Right lobe of liver (tissue), 6 donors: Measurements from ENCODE around the gene RNU5D-1. TPM values are rescaled to one million over a fixed set of nuclear protein-coding genes. Genes with fewer than 3 reads are reported as not detected.

Experiments used
- ATAC-seq, 4 donors: fragments of 200-7000 bp; cut with Tn5 transposase; one replicate each; pipeline ENCODE4 v1.9.1; 2020; ENCODE audit warnings: mild to moderate bottlenecking in 4 of 4, moderate library complexity in 4 of 4
- DNase-seq, 3 donors: peaks; one replicate each; pipeline ENCODE4 v3.0.0-alpha.2; 2020
- H3K27ac ChIP-seq, 3 donors: fragments of 200-600 bp; one replicate each; pipeline ENCODE4 v1.8.0; 2022
- H3K27me3 ChIP-seq, 2 donors: fragments of 200-600 bp; one replicate each; pipeline ENCODE4 v1.8.0; 2022
- H3K36me3 ChIP-seq, 4 donors: fragments of 200-600 bp; sonication (generic) in 1 of 4; one replicate each; pipeline versions ENCODE4 v1.5.1 to v1.8.0; 2017 to 2022; ENCODE audit warnings: control low read depth in 1 of 4
- H3K4me1 ChIP-seq, 4 donors: fragments of 200-600 bp; sonication (generic) in 1 of 4; one replicate each; pipeline versions ENCODE4 v1.5.1 to v1.8.0; 2017 to 2022; ENCODE audit warnings: control low read depth in 1 of 4
- H3K4me3 ChIP-seq, 3 donors: fragments of 200-600 bp; one replicate each; pipeline ENCODE4 v1.8.0; 2022
- H3K9me3 ChIP-seq, 4 donors: fragments of 200-600 bp; sonication (generic) in 1 of 4; one replicate each; pipeline versions ENCODE4 v1.5.1 to v1.8.0; 2017 to 2022; ENCODE audit warnings: control low read depth in 1 of 4
- POLR2A ChIP-seq: fragments of 450-650 bp; IDR thresholded peaks from one replicate; pipeline ENCODE4 v1.6.1; 2017; ENCODE audit warnings: antibody characterized with exemption, mild to moderate bottlenecking
- WGBS: methylation state at CpG from one replicate; pipeline ENCODE4 v1.1.6; 2018; ENCODE audit warnings: low coverage, low lambda C conversion rate; ENCODE audit not compliant: insufficient coverage; ENCODE audit errors: missing lambda C conversion rate; 5-methylcytosine and 5-hydroxymethylcytosine counted together
- intact Hi-C, 2 donors: fragments of 100-400 bp; cut with DNase I; formaldehyde crosslinking; loops; one replicate each; pipeline versions ENCODE4 v1.11.2 to v1.14.1; 2022
- total RNA-seq, 6 experiments: library from RNA; depleted of rRNA in 2 of 6; stranded (reverse); fragments of >200 nt in 2 of 6; fragmentation: NEBNext Ultra II Directional in 3 of 6; extraction: Animal tissue kit (Norgen Biotek cat#: 25700) in 3 of 6; gene quantifications; one replicate each; pipeline versions ENCODE4 v1.1.0 to v1.2.4, GENCODE V29; 2016 to 2023
- TF ChIP-seq, protein P1 (sequence below), 4 donors: fragments of 200-600 bp in 3 of 4; fragments of 450-650 bp in 1 of 4; IDR thresholded peaks; one replicate each; pipeline versions ENCODE4 v1.5.1 to v1.8.0; 2016 to 2022; ENCODE audit warnings: antibody characterized with exemption in 4 of 4, mild to moderate bottlenecking in 2 of 4
- donor health status: DM: no; HTN: yes; CAD: no.
- donor health status: DM: no; HTN: no; CAD: no.
- donor health status: DM: no; HTN: no; CAD: no.
- donor health status: DM: no; HTN: yes; CAD: no.
- donor health status: DM: no; HTN: yes; CAD: no.

Gene RNU5D-1
- total RNA-seq, 6 experiments from 2014 or later = not detected

DNA sequence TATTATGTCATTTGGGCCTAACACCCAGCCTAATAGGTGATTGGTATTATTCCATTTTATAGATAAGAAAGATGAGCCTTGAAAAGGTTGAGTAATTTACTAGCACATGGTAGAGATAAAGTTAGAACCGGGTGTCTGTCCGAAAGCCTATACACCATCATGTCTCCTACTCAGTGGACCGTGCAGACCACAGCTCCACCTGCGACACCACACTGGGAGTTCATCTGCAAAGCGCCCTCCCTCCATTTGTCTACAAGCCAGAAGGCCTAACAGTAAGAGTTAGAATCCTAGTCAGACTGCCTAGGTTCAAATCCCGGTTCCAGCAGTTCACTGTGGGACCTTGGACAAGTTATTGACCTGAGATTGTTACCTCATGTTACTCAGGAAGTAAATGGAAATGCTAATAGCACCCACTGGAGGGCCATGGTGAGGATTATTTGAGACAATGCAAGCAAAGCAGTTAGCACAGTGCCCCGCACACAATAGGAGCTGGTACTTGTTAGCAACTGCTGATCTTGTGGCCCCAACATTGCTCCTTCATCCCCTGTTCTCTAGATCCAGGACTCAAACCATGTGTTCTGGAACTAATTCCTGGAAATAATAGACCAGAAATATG is 36.0 kb downstream of the RNU5D-1 start:
- H3K27ac ChIP-seq = no peak overlapping the region
- H3K36me3 ChIP-seq = no peaks in the 10 kb centered on the region
- H3K4me1 ChIP-seq = no peaks in the 10 kb centered on the region
- DNase-seq (no peak), ATAC-seq (peak in 1 of 4 donors; percentile 47)
- intact Hi-C loops = no loop called here
- no peak overlapping the region for H3K4me3 ChIP-seq
- H3K9me3 ChIP-seq = no peaks in the 10 kb centered on the region
- H3K27me3 ChIP-seq = no peaks in the 10 kb centered on the region
- no peak for TF ChIP-seq POLR2A
- TF ChIP-seq, protein P1, sequence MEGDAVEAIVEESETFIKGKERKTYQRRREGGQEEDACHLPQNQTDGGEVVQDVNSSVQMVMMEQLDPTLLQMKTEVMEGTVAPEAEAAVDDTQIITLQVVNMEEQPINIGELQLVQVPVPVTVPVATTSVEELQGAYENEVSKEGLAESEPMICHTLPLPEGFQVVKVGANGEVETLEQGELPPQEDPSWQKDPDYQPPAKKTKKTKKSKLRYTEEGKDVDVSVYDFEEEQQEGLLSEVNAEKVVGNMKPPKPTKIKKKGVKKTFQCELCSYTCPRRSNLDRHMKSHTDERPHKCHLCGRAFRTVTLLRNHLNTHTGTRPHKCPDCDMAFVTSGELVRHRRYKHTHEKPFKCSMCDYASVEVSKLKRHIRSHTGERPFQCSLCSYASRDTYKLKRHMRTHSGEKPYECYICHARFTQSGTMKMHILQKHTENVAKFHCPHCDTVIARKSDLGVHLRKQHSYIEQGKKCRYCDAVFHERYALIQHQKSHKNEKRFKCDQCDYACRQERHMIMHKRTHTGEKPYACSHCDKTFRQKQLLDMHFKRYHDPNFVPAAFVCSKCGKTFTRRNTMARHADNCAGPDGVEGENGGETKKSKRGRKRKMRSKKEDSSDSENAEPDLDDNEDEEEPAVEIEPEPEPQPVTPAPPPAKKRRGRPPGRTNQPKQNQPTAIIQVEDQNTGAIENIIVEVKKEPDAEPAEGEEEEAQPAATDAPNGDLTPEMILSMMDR (IDR thresholded peaks at IDR 0.05) = peak in 1 of 4 donors; percentile 3
- WGBS = 74% methylated on average over 4 of the region's 7 CpGs

DNA sequence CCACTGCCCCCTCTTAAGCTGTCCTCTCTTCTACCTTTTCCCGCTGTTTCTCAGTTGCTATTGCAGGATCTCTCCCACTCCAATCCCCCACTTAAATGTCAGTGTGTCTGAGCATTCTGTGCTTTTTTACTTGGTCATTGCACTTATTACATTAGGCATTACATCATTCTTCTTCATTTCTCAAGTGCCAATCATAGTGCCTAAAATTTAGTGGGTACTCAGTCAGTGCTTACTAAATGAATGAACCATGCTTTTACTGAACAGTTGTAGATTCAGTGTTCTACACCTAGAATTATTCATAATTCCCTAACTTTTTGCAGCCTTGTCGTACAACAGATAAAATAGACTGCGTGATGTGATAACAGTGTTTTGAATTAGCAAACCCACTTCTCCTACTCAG is 37.1 kb downstream of the RNU5D-1 start:
- no peak for ATAC-seq
- Histone ChIP-seq H3K27ac (no peak overlapping the region), H3K9me3 (no peaks in the 10 kb centered on the region), H3K4me1 (no peaks in the 10 kb centered on the region), H3K27me3 (no peaks in the 10 kb centered on the region), H3K36me3 (no peaks in the 10 kb centered on the region), H3K4me3 (no peak overlapping the region)
- intact Hi-C loops = no loop called here
- no peak for DNase-seq
- no peak for TF ChIP-seq POLR2A
- TF ChIP-seq, protein P1 (IDR thresholded peaks at IDR 0.05) = no peak
- 92% methylated on average over 2 of the region's 3 CpGs for WGBS

DNA sequence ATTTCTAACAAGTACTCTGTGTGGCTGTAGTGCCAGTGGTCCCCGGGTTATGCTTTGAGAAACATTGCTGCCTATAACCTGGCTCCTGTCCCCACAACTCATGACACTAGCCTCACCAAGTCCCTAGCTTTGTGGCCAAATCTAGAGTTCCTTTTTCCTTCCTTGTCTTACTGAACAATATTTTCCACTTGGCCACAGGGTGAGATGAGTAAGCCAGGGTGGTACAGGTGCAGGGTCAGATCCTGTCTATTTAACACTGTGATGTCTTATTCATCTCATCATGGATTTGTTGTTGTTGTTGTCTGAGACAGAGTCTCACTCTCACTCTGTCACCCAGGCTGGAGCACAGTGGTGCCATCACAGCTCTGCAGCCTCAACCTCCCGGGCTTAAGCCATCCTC is 37.8 kb downstream of the RNU5D-1 start:
- 72% methylated on average over 2 of the region's 2 CpGs for WGBS
- no peaks in the 10 kb centered on the region for H3K9me3 ChIP-seq
- no peak overlapping the region for H3K27ac ChIP-seq
- DNase-seq (no peak), ATAC-seq (no peak)
- no peak for TF ChIP-seq POLR2A
- TF ChIP-seq, protein P1 (IDR thresholded peaks at IDR 0.05) = no peak
- no peaks in the 10 kb centered on the region for H3K27me3 ChIP-seq
- no peak overlapping the region for H3K4me3 ChIP-seq
- intact Hi-C loops = no loop called here
- H3K4me1 ChIP-seq = no peaks in the 10 kb centered on the region
- no peaks in the 10 kb centered on the region for H3K36me3 ChIP-seq

DNA sequence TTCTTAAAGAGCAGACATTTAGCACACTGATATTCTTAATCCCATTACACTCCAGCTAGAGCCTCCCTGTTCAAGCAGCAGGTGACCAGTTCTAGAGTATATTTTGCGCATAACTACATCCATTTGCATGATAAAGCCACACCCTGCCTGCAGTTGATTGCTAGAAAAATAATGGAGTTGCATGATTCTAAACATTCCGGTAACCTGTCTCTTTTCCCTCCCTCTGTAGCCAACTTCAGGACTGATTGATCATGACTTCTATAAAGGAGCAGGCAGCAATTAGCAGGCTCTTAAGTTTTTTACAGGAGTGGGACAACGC is 41.6 kb downstream of the RNU5D-1 start:
- TF ChIP-seq, protein P1 (IDR thresholded peaks at IDR 0.05) = no peak
- no peak for TF ChIP-seq POLR2A
- WGBS = 94% methylated on average over 2 of the region's 3 CpGs
- intact Hi-C loops = no loop called here
- Histone ChIP-seq H3K4me1 (no peaks in the 10 kb centered on the region), H3K27ac (no peak overlapping the region), H3K36me3 (no peaks in the 10 kb centered on the region), H3K4me3 (no peak overlapping the region), H3K9me3 (no peaks in the 10 kb centered on the region), H3K27me3 (no peaks in the 10 kb centered on the region)
- ATAC-seq = no peak
- no peak for DNase-seq
